Activated T-helper 1 cell treated with anti-CD3 and anti-CD28 coated beads, Interleukin-12 subunit alpha, Interleukin-12 subunit beta, Interleukin-2, Interleukin-4 antibody, amounts not matched to agents 30 ng/mL and 10 ng/mL and 1 ng/mL, durations not matched to agents 14 hours and 24 hours and 36 hours (primary cell): ENCODE measurements around the gene CD28. TPM values are rescaled to one million over a fixed set of nuclear protein-coding genes. Genes with fewer than 3 reads are reported as not detected.

Experiments used
- DNase-seq: peaks from one replicate; pipeline ENCODE4 v3.0.0; 2021; ENCODE audit warnings: low spot score
- H3K27ac Mint-ChIP-seq: one replicate; pipeline ENCODE4 v1.8.0; 2021; ENCODE audit warnings: mild to moderate bottlenecking, mixed read lengths
- H3K27me3 Mint-ChIP-seq: one replicate; pipeline ENCODE4 v1.8.0; 2022; ENCODE audit warnings: mild to moderate bottlenecking, moderate library complexity, mixed read lengths; ENCODE audit not compliant: insufficient read depth
- H3K36me3 Mint-ChIP-seq: one replicate; pipeline ENCODE4 v1.8.0; 2021; ENCODE audit warnings: low read depth, mixed read lengths
- H3K4me1 Mint-ChIP-seq: one replicate; pipeline ENCODE4 v1.8.0; 2021; ENCODE audit warnings: low read depth, mixed read lengths
- H3K4me3 Mint-ChIP-seq: one replicate; pipeline ENCODE4 v1.8.0; 2021; ENCODE audit warnings: mild to moderate bottlenecking, moderate library complexity, mixed read lengths
- H3K9me3 Mint-ChIP-seq: one replicate; pipeline ENCODE4 v1.8.0; 2021; ENCODE audit warnings: mixed read lengths
- intact Hi-C: fragments of 100-400 bp; cut with micrococcal nuclease; formaldehyde crosslinking; loops from one replicate; pipeline ENCODE4 v1.15.1; 2024
- total RNA-seq: library from RNA; stranded (reverse); gene quantifications from 2 replicates; pipeline ENCODE4 v1.2.3, GENCODE V29; 2022

The CD28 gene
- total RNA-seq, 1 donor from 2014 or later, result 132 TPM

DNA sequence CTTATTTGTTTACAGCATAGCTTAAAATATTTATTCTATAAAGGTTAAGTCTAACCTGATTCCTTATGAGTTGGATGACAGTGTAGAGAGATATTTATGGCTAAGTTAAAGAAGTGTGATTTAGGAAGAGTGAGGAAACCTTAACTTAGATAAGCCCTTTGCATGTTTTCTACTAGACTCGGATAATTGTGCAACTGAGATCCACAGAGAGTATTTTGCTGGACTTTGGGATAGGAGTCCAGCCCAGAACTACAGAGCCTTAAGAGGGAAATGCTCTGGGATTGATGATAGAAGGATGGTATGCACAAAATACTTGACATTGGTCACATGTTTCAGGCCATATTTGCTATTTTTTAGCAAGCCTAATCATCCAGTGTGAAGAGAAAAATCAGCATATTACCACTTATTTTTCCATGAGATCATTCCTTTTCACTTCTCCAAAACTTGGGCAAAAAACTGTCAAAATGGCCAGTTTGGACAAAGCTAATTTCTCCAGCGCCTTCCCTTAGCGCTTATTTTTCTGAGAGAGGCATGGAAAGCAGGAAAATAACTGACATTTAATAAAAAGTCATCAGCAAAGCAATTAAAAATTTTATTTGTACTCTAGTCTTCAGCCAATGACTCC lies 3.1 kb downstream of the CD28 start:
- intact Hi-C loops, result loop anchor here (1.0 to 10.0 kb wide), 8 partner anchors 9 to 1075 kb away; partner anchors contain the start of genes FAM117B, ICOS and NBEAL1
- Mint-ChIP-seq H3K27ac (peak overlapping the region; percentile 100), H3K4me3 (peak overlapping the region; percentile 85), H3K27me3 (no peaks in the 10 kb centered on the region), H3K4me1 (peaks cover 76% of the 10 kb centered on the region), H3K9me3 (no peaks in the 10 kb centered on the region), H3K36me3 (peaks cover 54% of the 10 kb centered on the region)
- no peak for DNase-seq

- Mint-ChIP-seq H3K36me3 (peaks cover 55% of the 10 kb centered on the region), H3K4me1 (peaks cover 76% of the 10 kb centered on the region), H3K4me3 (peak overlapping the region; percentile 85), H3K9me3 (no peaks in the 10 kb centered on the region), H3K27me3 (no peaks in the 10 kb centered on the region), H3K27ac (peak overlapping the region; percentile 100)
- DNase-seq, result no peak
- intact Hi-C loops, result loop anchor here (1.0 to 2.0 kb wide), 6 partner anchors 8 to 696 kb away; partner anchors contain the start of gene NBEAL1
Observed at GRCh38 chr2:203710226-203710625, 3.8 kb downstream of the CD28 start.

GRCh38 chr2:203710952-203711351 lies 4.5 kb downstream of the CD28 start:
- Mint-ChIP-seq H3K4me1 (peaks cover 76% of the 10 kb centered on the region), H3K27me3 (no peaks in the 10 kb centered on the region), H3K9me3 (no peaks in the 10 kb centered on the region), H3K4me3 (peak overlapping the region; percentile 85), H3K27ac (peak overlapping the region; percentile 100), H3K36me3 (peaks cover 63% of the 10 kb centered on the region)
- intact Hi-C loops, result loop anchor here (1.0 to 2.0 kb wide), 6 partner anchors 7 to 697 kb away; partner anchors contain the start of gene NBEAL1
- no peak for DNase-seq

DNA sequence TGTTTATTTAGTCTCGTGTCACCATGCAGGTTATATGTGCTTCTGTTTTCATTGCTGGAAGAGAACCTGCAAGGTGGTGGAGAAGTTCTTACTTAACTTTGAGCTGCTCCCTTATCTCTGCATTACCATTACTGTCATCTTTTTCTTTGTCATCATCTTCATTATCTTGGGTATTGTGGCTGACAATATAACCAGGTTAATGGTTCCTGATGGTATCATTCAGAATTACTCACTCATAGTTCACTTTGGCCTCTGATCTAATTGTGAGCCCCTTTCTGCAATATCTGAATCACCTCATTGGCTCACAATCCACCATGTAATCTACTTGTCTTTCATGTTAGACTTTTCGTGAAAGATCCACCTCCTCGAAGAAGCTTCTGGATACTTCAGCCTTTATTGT lies 5.0 kb downstream of the CD28 start:
- peaks cover 67% of the 10 kb centered on the region for H3K36me3 Mint-ChIP-seq

GRCh38 chr2:203713381-203713780 lies 6.9 kb downstream of the CD28 start:
- no peaks in the 10 kb centered on the region for H3K9me3 Mint-ChIP-seq

More for the DNA sequence above, 5.0 kb downstream of the CD28 start:
- DNase-seq, result no peak
- Mint-ChIP-seq H3K4me3 (peak overlapping the region; percentile 85), H3K4me1 (peaks cover 76% of the 10 kb centered on the region), H3K27me3 (no peaks in the 10 kb centered on the region), H3K9me3 (no peaks in the 10 kb centered on the region), H3K27ac (peak overlapping the region; percentile 100)
- intact Hi-C loops, result loop anchor here (2.0 kb wide), 1 partner anchor 91 kb away; no protein-coding TSS in a partner anchor

GRCh38 chr2:203714112-203714511 lies 7.7 kb downstream of the CD28 start:
- intact Hi-C loops, result no loop called here
- no peak for DNase-seq
- H3K27me3 Mint-ChIP-seq, result no peaks in the 10 kb centered on the region
- peak overlapping the region; percentile 85 for H3K4me3 Mint-ChIP-seq
- H3K9me3 Mint-ChIP-seq, result peaks cover under 1% of the 10 kb centered on the region
- peak overlapping the region; percentile 80 for H3K27ac Mint-ChIP-seq
- peaks cover 76% of the 10 kb centered on the region for H3K36me3 Mint-ChIP-seq
- H3K4me1 Mint-ChIP-seq, result peaks cover 96% of the 10 kb centered on the region

More at GRCh38 chr2:203713381-203713780, 6.9 kb downstream of the CD28 start:
- Mint-ChIP-seq H3K4me3 (peak overlapping the region; percentile 85), H3K27ac (peak overlapping the region; percentile 80), H3K36me3 (peaks cover 71% of the 10 kb centered on the region), H3K4me1 (peaks cover 89% of the 10 kb centered on the region), H3K27me3 (no peaks in the 10 kb centered on the region)
- DNase-seq, result no peak
- intact Hi-C loops, result no loop called here

DNA sequence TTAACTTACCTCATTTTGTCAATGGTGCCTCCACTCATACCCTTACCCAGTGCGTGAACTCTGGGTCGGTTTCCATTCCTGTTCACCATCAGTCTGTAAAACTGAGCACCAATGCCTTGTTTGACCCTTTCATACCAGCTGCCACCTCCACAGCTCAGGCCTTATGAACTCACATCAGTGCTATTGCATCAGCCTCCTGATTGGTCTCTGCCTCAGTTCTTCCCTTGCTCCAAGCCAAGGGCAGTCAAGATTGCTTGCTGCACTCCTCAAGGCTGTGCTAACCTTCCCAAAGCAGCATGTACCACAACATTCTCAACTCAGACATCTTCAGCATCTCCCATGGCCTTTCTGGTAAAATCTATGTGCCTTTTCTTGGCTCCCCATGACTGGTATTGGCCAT lies 9.3 kb downstream of the CD28 start:
- peak overlapping the region; percentile 77 for H3K27ac Mint-ChIP-seq
- DNase-seq, result no peak
- H3K36me3 Mint-ChIP-seq, result peaks cover 67% of the 10 kb centered on the region
- H3K4me1 Mint-ChIP-seq, result peaks cover 96% of the 10 kb centered on the region
- intact Hi-C loops, result no loop called here
- H3K9me3 Mint-ChIP-seq, result peaks cover 3% of the 10 kb centered on the region
- peak overlapping the region; percentile 63 for H3K4me3 Mint-ChIP-seq
- H3K27me3 Mint-ChIP-seq, result no peaks in the 10 kb centered on the region

GRCh38 chr2:203718087-203718486 lies 11.6 kb downstream of the CD28 start:
- peak; percentile 67 for DNase-seq
- Mint-ChIP-seq H3K4me3 (peak overlapping the region; percentile 73), H3K4me1 (peaks cover 96% of the 10 kb centered on the region), H3K27ac (peak overlapping the region; percentile 96), H3K27me3 (no peaks in the 10 kb centered on the region), H3K36me3 (peaks cover 70% of the 10 kb centered on the region), H3K9me3 (peaks cover 3% of the 10 kb centered on the region)
- intact Hi-C loops, result loop anchor here (1.0 kb wide), 5 partner anchors 8 to 45 kb away; partner anchors contain the start of gene CD28

GRCh38 chr2:203719456-203720410 lies 13.3 kb downstream of the CD28 start:
- Mint-ChIP-seq H3K36me3 (peaks cover 66% of the 10 kb centered on the region), H3K9me3 (peaks cover 3% of the 10 kb centered on the region), H3K27me3 (no peaks in the 10 kb centered on the region), H3K27ac (peak overlapping the region; percentile 96), H3K4me3 (peak overlapping the region; percentile 73), H3K4me1 (peaks cover 88% of the 10 kb centered on the region)
- intact Hi-C loops, result loop anchor here (5.0 kb wide), 1 partner anchor 187 kb away; no protein-coding TSS in a partner anchor
- DNase-seq, result peak; percentile 64

GRCh38 chr2:203720915-203721672 lies 14.7 kb downstream of the CD28 start:
- H3K27ac Mint-ChIP-seq, result peak overlapping the region; percentile 96
- intact Hi-C loops, result loop anchor here (5.0 kb wide), 1 partner anchor 189 kb away; no protein-coding TSS in a partner anchor

GRCh38 chr2:203721781-203722300 lies 15.4 kb downstream of the CD28 start:
- intact Hi-C loops, result loop anchor here (1.0 to 5.0 kb wide), 2 partner anchors 8 to 190 kb away; no protein-coding TSS in a partner anchor
- H3K36me3 Mint-ChIP-seq, result peaks cover 60% of the 10 kb centered on the region
- H3K4me3 Mint-ChIP-seq, result peak overlapping the region; percentile 73
- peaks cover 3% of the 10 kb centered on the region for H3K9me3 Mint-ChIP-seq
- no peak for DNase-seq
- peaks cover 86% of the 10 kb centered on the region for H3K4me1 Mint-ChIP-seq
- H3K27me3 Mint-ChIP-seq, result no peaks in the 10 kb centered on the region
- peak overlapping the region; percentile 96 for H3K27ac Mint-ChIP-seq

More at GRCh38 chr2:203720915-203721672, 14.7 kb downstream of the CD28 start:
- peaks cover 57% of the 10 kb centered on the region for H3K36me3 Mint-ChIP-seq
- peaks cover 3% of the 10 kb centered on the region for H3K9me3 Mint-ChIP-seq
- no peaks in the 10 kb centered on the region for H3K27me3 Mint-ChIP-seq
- H3K4me3 Mint-ChIP-seq, result peak overlapping the region; percentile 73
- peaks cover 84% of the 10 kb centered on the region for H3K4me1 Mint-ChIP-seq
- no peak for DNase-seq

- Mint-ChIP-seq H3K36me3 (peaks cover 63% of the 10 kb centered on the region), H3K27me3 (no peaks in the 10 kb centered on the region), H3K4me1 (peaks cover 87% of the 10 kb centered on the region), H3K4me3 (peak overlapping the region; percentile 73), H3K27ac (peak overlapping the region; percentile 96), H3K9me3 (peaks cover 3% of the 10 kb centered on the region)
- intact Hi-C loops, result loop anchor here (1.0 to 5.0 kb wide), 2 partner anchors 8 to 190 kb away; no protein-coding TSS in a partner anchor
- DNase-seq, result no peak
Observed at GRCh38 chr2:203722411-203722810, 16.0 kb downstream of the CD28 start.
